Natural killer cell (primary cell): ENCODE data around the gene UBXN6. TPM values are rescaled to one million over a fixed set of nuclear protein-coding genes. Genes with fewer than 3 reads are reported as not detected.

Experiments used
- ATAC-seq, 3 donors: fragments of 150-1000 bp in 2 of 3; fragments of 200-7000 bp in 1 of 3; cut with Tn5 transposase; 1 replicate in 1 of 3; 2 replicates in 2 of 3; pipeline ENCODE4 v1.10.0; 2021; ENCODE audit warnings: mild to moderate bottlenecking in 2 of 3, moderate library complexity in 2 of 3
- DNase-seq, 2 donors: peaks; one replicate each; pipeline versions ENCODE4 v3.0.0 to v3.0.0-alpha.2; 2013 to 2021; ENCODE audit warnings: mixed read lengths in 1 of 2
- H3K27ac ChIP-seq: one replicate; pipeline ENCODE4 v1.5.1; 2013; ENCODE audit warnings: mild to moderate bottlenecking, low read length
- H3K27me3 ChIP-seq: one replicate; pipeline ENCODE4 v1.6.1; 2013; ENCODE audit warnings: low read length; ENCODE audit not compliant: control insufficient read depth, insufficient read depth
- H3K36me3 ChIP-seq: one replicate; pipeline ENCODE4 v1.6.1; 2013; ENCODE audit warnings: low read length; ENCODE audit not compliant: control insufficient read depth, insufficient read depth
- H3K4me1 ChIP-seq: one replicate; pipeline ENCODE4 v1.6.1; 2013; ENCODE audit warnings: low read length; ENCODE audit not compliant: control insufficient read depth, insufficient read depth
- H3K4me3 ChIP-seq: one replicate; pipeline ENCODE4 v1.5.1; 2013; ENCODE audit warnings: low read length
- H3K9me3 ChIP-seq: one replicate; pipeline ENCODE4 v1.6.1; 2013; ENCODE audit warnings: low read length; ENCODE audit not compliant: control insufficient read depth, insufficient read depth
- H3K27ac Mint-ChIP-seq, 2 donors: one replicate each; pipeline ENCODE4 v1.8.0; 2022; ENCODE audit warnings: mild to moderate bottlenecking in 2 of 2, mixed read lengths in 2 of 2, moderate library complexity in 1 of 2
- H3K27me3 Mint-ChIP-seq, 2 donors: one replicate each; pipeline ENCODE4 v1.8.0; 2022; ENCODE audit warnings: low read depth in 2 of 2, mixed read lengths in 2 of 2
- H3K36me3 Mint-ChIP-seq: one replicate; pipeline ENCODE4 v1.8.0; 2022; ENCODE audit warnings: mixed read lengths
- H3K4me1 Mint-ChIP-seq, 2 donors: one replicate each; pipeline ENCODE4 v1.8.0; 2022; ENCODE audit warnings: mixed read lengths in 2 of 2
- H3K4me3 Mint-ChIP-seq: one replicate; pipeline ENCODE4 v1.8.0; 2022; ENCODE audit warnings: mild to moderate bottlenecking, moderate library complexity, mixed read lengths
- H3K9me3 Mint-ChIP-seq, 2 donors: one replicate each; pipeline ENCODE4 v1.8.0; 2022; ENCODE audit warnings: mixed read lengths in 2 of 2
- CTCF ChIP-seq: fragments of 200-600 bp; IDR thresholded peaks from one replicate; pipeline ENCODE4 v1.8.0; 2022; ENCODE audit warnings: antibody characterized with exemption
- WGBS: methylation state at CpG from one replicate; pipeline ENCODE4 v1.1.7; 2013; ENCODE audit warnings: missing lambda C conversion rate; ENCODE audit not compliant: insufficient coverage; 5-methylcytosine and 5-hydroxymethylcytosine counted together
- intact Hi-C: fragments of 100-400 bp; cut with micrococcal nuclease; formaldehyde crosslinking; loops from one replicate; pipeline ENCODE4 v1.14.2; 2022
- total RNA-seq, 4 donors: library from RNA; stranded (reverse); fragments of 120-200 nt in 1 of 4; gene quantifications; one replicate each; pipeline versions ENCODE4 v1.2.3 to v1.2.4, GENCODE V29; 2013 to 2022

Gene UBXN6
- total RNA-seq, 3 donors from 2014 or later (not counting 1 experiment from before 2014, with no cell fraction given) = 54.3 to 67.7 (median 63.3) TPM

GRCh38 chr19:4399812-4400134 lies 57.8 kb downstream of the UBXN6 start:
- DNase-seq (peak in 1 of 2 donors; percentile 46), ATAC-seq (no peak)
- peak overlapping the region; percentile 83 to 99 for H3K27ac Mint-ChIP-seq
- H3K27me3 Mint-ChIP-seq = no peaks in the 10 kb centered on the region
- H3K27me3 ChIP-seq = no peaks in the 10 kb centered on the region
- 0% methylated on average over 10 of the region's 12 CpGs for WGBS
- no peaks in the 10 kb centered on the region for H3K36me3 Mint-ChIP-seq
- H3K9me3 Mint-ChIP-seq = no peaks in the 10 kb centered on the region
- no peak for TF ChIP-seq CTCF
- no peaks in the 10 kb centered on the region for H3K9me3 ChIP-seq
- intact Hi-C loops = loop anchor here (1.0 to 5.0 kb wide), 4 partner anchors 29 to 152 kb away; partner anchors contain the start of genes MPND and YJU2
- H3K4me3 ChIP-seq = peak overlapping the region; percentile 88
- H3K36me3 ChIP-seq = peaks cover 11% of the 10 kb centered on the region
- H3K27ac ChIP-seq = peak overlapping the region; percentile 70
- peak overlapping the region; percentile 96 for H3K4me3 Mint-ChIP-seq
- H3K4me1 ChIP-seq = peaks cover 48% of the 10 kb centered on the region
- peaks cover 43 to 55% of the 10 kb centered on the region in 2 donors for H3K4me1 Mint-ChIP-seq

GRCh38 chr19:4396949-4397783 lies 60.4 kb downstream of the UBXN6 start:
- Histone ChIP-seq H3K27ac (no peak overlapping the region), H3K9me3 (no peaks in the 10 kb centered on the region), H3K4me3 (no peak overlapping the region), H3K4me1 (peaks cover 47% of the 10 kb centered on the region), H3K36me3 (peaks cover 11% of the 10 kb centered on the region), H3K27me3 (no peaks in the 10 kb centered on the region)
- DNase-seq (no peak), ATAC-seq (no peak)
- H3K27me3 Mint-ChIP-seq = no peaks in the 10 kb centered on the region
- H3K4me3 Mint-ChIP-seq = peak overlapping the region; percentile 11
- H3K27ac Mint-ChIP-seq = no peak overlapping the region
- no peak for TF ChIP-seq CTCF
- H3K36me3 Mint-ChIP-seq = no peaks in the 10 kb centered on the region
- intact Hi-C loops = no loop called here
- WGBS = 96% methylated on average over 14 of the region's 15 CpGs
- no peaks in the 10 kb centered on the region for H3K9me3 Mint-ChIP-seq
- peaks cover 47 to 56% of the 10 kb centered on the region in 2 donors for H3K4me1 Mint-ChIP-seq

Other genes with a start within 250 kb of the UBXN6 start
- gene EBI3, start 228.3 kb downstream of the UBXN6 start, total RNA-seq = not detected
- gene YJU2, start 210.7 kb downstream of the UBXN6 start, total RNA-seq = 10 to 100 TPM; 37.7 to 39.5 (median 38.5) TPM
- gene SHD, start 178.5 kb downstream of the UBXN6 start, total RNA-seq = under 1 TPM in 1 of 3 donors, not detected in 2; 0.20 TPM
- 10 to 100 TPM; 33.8 to 45.3 (median 41.1) TPM for gene TMIGD2, start 155.4 kb downstream of the UBXN6 start, total RNA-seq
- 10 to 100 TPM; 15.5 to 18.2 (median 16.4) TPM for gene FSD1, start 153.2 kb downstream of the UBXN6 start, total RNA-seq
- 1 to 10 TPM; 1.4 to 3.3 (median 2.0) TPM for gene STAP2, start 119.0 kb downstream of the UBXN6 start, total RNA-seq
- 10 to 100 TPM; 30.4 to 38.4 (median 31.1) TPM for gene MPND, start 114.2 kb downstream of the UBXN6 start, total RNA-seq
- 10 to 100 TPM; 43.9 to 55.7 (median 49.2) TPM for gene SH3GL1, start 57.2 kb downstream of the UBXN6 start, total RNA-seq
- 10 to 100 TPM; 34.4 to 40.8 (median 35.2) TPM for gene CHAF1A, start 55.2 kb downstream of the UBXN6 start, total RNA-seq
- 10 to 100 TPM; 28.7 to 43.6 (median 29.8) TPM for gene HDGFL2, start 14.5 kb upstream of the UBXN6 start, total RNA-seq
- under 1 TPM in 1 of 3 donors, not detected in 2; 0.33 TPM for gene PLIN4, start 60.7 kb upstream of the UBXN6 start, total RNA-seq
- under 1 TPM in 1 of 3 donors, not detected in 2; 0.65 TPM for gene PLIN5, start 77.4 kb upstream of the UBXN6 start, total RNA-seq
- 1 to 10 TPM in 1 of 3 donors, not detected in 2; 1.8 TPM for gene LRG1, start 82.2 kb upstream of the UBXN6 start, total RNA-seq
- gene SEMA6B, start 101.9 kb upstream of the UBXN6 start, total RNA-seq = 1 to 10 TPM in 1 of 3 donors, under 1 TPM in 1, not detected in 1; 0.50 to 5.4 TPM
- gene TNFAIP8L1, start 181.7 kb upstream of the UBXN6 start, total RNA-seq = 10 to 100 TPM in 2 of 3 donors, 1 to 10 TPM in 1; 8.5 to 13.5 (median 13.3) TPM
- gene MYDGF, start 212.5 kb upstream of the UBXN6 start, total RNA-seq = 10 to 100 TPM; 36.9 to 41.8 (median 37.2) TPM